ENCODE measurements around the gene PAPSS1. TPM values are rescaled to one million over a fixed set of nuclear protein-coding genes. Genes with fewer than 3 reads are reported as not detected.

The PAPSS1 gene
- total RNA-seq, 1 experiment from 2014 or later, result 83.6 TPM

- Histone ChIP-seq H2BK15ac (ENCODE audit: low read depth, low read length) (no peak overlapping the region), H3K9ac (ENCODE audit: extremely low read depth, insufficient read length, low read length) (no peak overlapping the region), H4K8ac (replicated peaks; ENCODE audit: insufficient read length, low read depth, low read length) (no peak overlapping the region), H3T11ph (ENCODE audit: low read length) (no peak overlapping the region), H3K4me1 (ENCODE audit: insufficient read depth, low read length) (peaks cover 5% of the 10 kb centered on the region; the same call in 1 of the 2 replicates), H3K4me2 (ENCODE audit: insufficient read depth, insufficient read length, low read length) (no peak overlapping the region), H2BK12ac (ENCODE audit: insufficient read length, low read depth, low read length) (no peak overlapping the region), H3K4ac (ENCODE audit: low read depth, low read length) (no peak overlapping the region), H2BK20ac (ENCODE audit: low read depth, low read length, poor library complexity, severe bottlenecking) (no peak overlapping the region), H2BK120ac (ENCODE audit: low read depth, low read length, poor library complexity, severe bottlenecking) (no peak overlapping the region), H3K18ac (ENCODE audit: insufficient read length, low read depth, low read length) (no peak overlapping the region), H4K91ac (ENCODE audit: insufficient read length, low read depth, low read length) (no peak overlapping the region), H3K23ac (ENCODE audit: insufficient read length, low read depth, low read length) (no peak overlapping the region), H3K23me2 (ENCODE audit: insufficient read length, low read depth, low read length, poor library complexity, severe bottlenecking) (no peaks in the 10 kb centered on the region), H4K20me1 (ENCODE audit: control insufficient read depth, insufficient read depth, insufficient read length) (no peaks in the 10 kb centered on the region), H3K9me3 (ENCODE audit: control insufficient read depth, low read depth, low read length) (no peaks in the 10 kb centered on the region), H2AFZ (ENCODE audit: low read length) (no peak overlapping the region), H2BK5ac (ENCODE audit: insufficient read length, low read length) (no peak overlapping the region), H3K14ac (ENCODE audit: insufficient read depth, low read length) (no peak overlapping the region), H2AK5ac (ENCODE audit: insufficient read length, low read length) (no peak overlapping the region), H3K56ac (ENCODE audit: insufficient read length, low read depth, low read length) (no peak overlapping the region), H3K79me2 (ENCODE audit: insufficient read depth, low read length) (no peaks in the 10 kb centered on the region), H3K27ac (ENCODE audit: insufficient read length, low read depth, low read length) (no peak overlapping the region), H3K27me3 (ENCODE audit: insufficient read depth, low read length) (no peaks in the 10 kb centered on the region), H3K79me1 (ENCODE audit: insufficient read depth, low read depth, low read length, poor library complexity, severe bottlenecking) (no peaks in the 10 kb centered on the region), H4K5ac (ENCODE audit: insufficient read length, low read depth, low read length) (no peak overlapping the region)
- no peak for DNase-seq
- Mint-ChIP-seq H3K4me1 (peaks cover 11 to 12% of the 10 kb centered on the region in 2 experiments), H3K9me3 (no peaks in the 10 kb centered on the region; a peak in 2 of 5 replicates), H3K4me3 (no peak overlapping the region), H3K36me3 (ENCODE audit: insufficient read depth in 1 of 3, low read depth in 3 of 3) (no peaks in the 10 kb centered on the region), H3K27me3 (ENCODE audit: low read depth) (no peaks in the 10 kb centered on the region; the same call in 1 of the 2 replicates), H3K27ac (no peak overlapping the region)
- WGBS (ENCODE audit: extremely low coverage, insufficient read length, low lambda C conversion rate), result no CpG with 5 or more reads among the region's 5 CpGs
- TF ChIP-seq CTCF (conservative IDR thresholded peaks at IDR 0.05), result no peak
These were observed 155.7 kb downstream of the PAPSS1 start for GRCh38 chr4:107564326-107564725.

Other genes with a start within 250 kb of the PAPSS1 start
- gene SGMS2, start 104.7 kb upstream of the PAPSS1 start, total RNA-seq (2021), result 9.7 TPM in 2 replicates
- 8.9 and 9.6 TPM in 2 replicates for gene CYP2U1, start 211.3 kb upstream of the PAPSS1 start, total RNA-seq (2021)

Measured in H9 (cell line).